Stimulated activated CD8-positive, alpha-beta memory T cell treated with anti-CD3 and anti-CD28 coated beads, Interleukin-2, amount 100 ng/mL, for 48 hours (primary cell): ENCODE data around the gene KCNF1.
"Not testable (repeated sequence)": the region's sequence is repeated elsewhere in the genome, so short reads cannot be mapped to it uniquely, and the experiment has no call there.

Experiments used
- DNase-seq, 2 donors: peaks; one replicate each; pipeline ENCODE4 v3.0.0-alpha.2; 2020; ENCODE audit warnings: low read depth in 2 of 2

Gene KCNF1

DNA sequence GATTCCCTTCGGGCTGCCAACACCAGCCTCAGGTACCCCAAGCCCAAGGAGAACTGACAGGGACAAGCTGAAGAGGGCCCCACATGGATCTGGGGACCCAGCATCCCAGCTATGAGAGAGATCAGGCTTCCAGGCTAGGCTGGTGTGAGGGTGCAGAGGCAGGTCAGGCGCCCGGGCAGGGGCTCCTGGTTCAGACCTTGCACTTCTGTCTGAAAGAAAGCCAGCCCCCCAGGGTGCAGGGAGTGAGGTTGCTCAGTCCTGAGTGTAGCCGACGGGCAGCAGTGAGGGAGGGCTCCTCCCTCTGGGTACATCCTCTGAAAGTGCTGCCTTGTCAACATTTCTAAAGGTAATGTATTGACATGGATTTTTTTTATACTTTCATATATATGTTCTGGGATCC lies 33.1 kb downstream of the KCNF1 start:
- no peak for DNase-seq

DNA sequence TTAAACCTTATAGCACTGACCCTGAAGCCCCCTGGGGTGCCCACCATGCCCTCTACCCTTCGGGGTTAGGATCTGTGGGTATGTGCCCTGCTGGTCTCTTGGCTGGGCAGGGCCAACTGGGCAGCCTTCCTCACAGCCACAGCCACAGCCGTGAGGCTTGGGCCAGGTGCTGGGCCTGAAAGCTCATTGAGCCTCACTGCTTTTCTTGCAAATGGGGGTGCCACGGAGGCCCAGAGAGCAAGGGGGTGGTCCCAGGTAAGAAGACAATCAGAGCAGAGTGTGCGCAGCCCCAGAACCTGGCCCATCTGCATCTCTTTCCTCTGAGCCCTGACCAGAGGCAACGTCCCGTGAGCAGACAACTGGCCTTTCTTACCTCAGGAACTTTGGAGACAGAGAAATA lies 34.7 kb downstream of the KCNF1 start:
- no peak for DNase-seq

DNA sequence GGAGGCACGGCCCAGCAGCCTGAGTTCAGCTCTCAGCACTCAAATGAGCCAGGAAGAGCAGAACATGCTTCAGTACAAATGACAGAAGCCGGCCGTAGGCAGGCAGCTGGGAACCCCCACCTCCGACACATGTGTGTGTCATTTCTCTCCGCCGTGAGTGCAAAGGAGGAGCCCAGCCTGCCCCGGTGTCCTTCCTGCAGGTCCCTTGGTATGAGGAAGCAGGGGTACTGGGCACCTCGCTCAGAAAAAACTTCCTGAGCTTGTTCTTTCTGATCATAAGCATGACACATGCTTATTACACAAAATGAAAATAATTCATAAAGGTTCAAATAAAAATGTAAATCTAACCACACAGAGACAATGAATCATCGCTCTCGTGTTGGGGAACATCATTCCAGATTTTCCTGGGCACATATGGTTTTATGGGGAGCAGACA lies 35.3 kb downstream of the KCNF1 start:
- DNase-seq = no peak

DNA sequence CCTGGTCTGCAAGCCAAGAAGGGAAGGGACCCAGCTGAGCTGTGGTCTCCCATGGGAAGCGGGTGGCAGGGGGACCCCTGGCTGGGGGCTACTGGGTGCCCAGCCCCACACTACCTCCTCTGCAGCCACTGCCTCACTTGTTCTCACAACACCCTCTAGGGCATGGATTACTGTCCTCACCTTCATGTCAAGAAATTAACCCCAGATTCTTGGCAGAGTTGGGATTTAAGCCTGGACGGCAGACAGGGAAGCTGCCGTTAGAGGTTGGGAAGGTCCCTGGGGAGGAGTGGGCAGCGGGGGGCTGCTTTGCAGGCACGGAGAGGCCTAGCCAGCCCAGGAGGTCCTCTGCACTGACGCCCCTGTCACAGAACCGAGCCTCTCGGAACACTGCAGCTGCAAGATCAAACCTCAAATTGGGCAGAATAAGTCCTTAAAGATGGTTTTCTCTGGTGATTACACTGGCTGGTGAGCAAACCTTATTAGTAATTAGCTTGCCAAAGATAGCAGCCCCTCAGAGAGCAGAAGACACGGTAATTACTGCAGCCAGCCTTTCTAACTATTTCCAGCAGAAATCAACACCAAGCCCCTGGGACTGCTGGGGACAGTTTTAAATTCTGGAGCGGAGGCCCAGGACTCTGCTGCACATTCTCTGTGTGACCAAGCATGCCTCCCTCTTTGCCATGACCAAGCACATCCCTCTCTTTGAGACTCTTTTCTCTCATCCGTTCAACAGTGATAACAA lies 35.9 kb downstream of the KCNF1 start:
- no peak for DNase-seq

DNA sequence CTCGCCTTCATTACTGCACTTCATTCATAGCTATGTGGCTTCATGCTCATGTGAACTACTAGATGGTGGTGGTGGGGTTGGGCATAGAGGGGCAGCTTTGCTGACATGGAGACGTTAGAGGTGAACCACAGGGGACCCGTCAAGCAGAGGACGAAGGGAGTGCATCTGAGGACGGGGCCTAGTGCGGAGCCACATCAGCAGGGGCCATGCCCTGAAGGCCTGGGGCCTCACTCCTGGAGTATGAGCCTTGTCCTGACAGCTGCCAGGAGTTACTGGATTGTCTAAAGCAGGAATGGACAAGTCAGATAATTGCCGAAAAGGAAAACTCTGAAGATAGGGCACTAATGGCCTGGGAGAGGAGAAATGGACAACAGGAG lies 36.4 kb downstream of the KCNF1 start:
- no peak for DNase-seq

DNA sequence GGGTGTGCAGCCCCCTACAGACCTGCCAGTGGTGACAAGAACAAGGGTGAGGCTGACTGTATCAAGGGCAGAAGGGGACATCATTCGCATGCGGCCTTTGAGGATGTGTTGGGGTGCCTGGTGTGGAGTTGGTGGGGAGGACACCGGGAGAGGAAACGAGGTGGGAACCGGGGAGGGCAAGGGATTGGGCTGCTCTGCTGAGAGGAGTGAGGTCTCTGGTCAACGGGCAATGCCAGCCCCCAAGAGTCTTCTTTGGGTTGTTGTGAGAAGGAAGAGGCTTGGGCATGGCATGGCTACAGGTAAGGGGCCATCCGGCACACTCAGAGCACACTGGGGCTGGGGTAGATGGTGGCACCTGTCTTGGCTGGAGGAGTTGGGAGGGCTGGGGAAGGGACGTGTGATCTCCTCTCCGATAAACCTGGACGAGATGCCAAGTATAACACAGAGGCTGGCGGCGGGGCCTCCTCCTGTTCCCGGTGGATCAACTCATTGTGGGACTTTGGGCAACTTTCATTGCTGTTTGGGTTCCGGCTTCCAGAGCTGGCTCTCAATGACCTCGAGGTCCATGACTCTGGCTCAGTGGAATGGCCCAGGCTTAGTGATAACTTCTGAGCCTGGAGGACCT lies 37.0 kb downstream of the KCNF1 start:
- DNase-seq = no peak

DNA sequence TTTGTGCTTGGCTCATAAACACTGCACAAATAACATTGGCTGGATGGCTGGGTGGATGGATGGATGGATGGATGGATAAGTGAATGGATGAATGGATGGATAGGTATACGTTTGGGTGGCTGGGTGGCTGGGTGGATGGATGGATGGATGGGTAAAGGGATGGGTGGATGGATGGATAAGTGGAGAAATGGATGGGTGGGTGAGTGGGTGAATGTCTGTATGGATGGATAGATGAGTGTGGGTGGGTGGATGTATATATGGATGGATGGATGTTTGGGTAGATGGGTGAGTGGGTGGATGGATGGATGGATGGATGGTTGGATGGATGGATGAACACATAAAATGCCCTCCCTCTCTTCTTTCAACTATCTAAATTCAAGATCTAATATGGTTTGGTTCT lies 38.1 kb downstream of the KCNF1 start:
- no peak for DNase-seq

DNA sequence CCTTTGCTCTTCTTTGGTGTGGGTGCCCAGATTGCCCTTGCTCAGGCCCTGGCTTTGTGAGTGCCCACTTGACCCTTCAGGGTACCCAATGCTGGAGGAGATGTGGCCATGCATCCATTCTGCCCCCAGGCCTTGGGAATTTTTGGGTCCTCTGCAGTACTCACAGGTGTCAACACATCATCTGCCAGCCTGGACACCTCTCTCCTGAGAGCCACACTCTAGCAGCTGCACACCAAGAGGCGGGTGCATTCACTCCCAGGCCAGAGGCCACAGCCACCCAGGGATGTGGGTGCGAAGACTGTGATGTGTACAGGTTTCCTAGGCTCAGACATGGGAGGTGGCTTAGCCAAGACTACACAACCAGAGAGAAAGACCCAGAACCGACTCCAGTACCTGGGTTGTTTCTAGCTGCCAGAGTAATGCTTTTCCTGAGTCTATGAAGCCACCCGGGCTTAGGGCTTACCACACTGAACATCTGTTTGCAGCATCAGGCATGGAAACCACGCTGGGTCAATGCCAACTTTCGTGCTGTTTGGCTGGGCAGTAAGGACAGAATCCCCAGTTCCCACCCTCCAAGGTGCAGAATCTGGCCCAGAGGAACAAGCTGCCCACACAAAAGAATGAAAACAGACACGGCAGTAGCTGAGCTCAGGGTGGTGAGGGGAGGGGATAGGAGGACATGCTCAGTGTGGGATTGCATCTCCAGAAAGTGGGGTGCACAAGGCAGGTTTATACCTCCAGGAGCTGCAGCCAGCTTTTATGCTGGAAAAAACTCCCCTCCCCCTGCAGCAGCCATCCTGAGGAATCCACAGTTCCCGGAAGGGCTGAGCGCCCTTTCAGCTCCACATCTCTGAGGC lies 40.1 kb downstream of the KCNF1 start:
- no peak for DNase-seq

DNA sequence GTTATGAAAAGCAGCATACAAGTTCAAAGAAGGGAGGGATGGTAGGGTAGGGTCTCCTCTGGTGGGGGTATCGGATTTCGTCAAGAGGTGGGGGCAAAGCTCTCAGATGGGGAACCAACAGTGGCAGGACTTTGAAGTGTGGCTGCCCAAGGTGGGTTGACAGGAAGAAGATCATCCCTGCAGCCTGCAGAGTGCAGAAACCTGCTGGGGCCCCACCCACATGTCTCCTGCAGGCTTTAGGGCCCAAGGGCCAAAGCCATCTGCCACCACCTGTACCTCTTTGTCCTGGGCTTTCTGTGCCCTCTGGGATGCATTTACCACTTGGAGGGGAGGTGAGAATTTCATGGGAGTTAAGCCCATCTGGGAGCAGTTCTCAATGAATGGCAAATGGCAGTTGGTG lies 42.7 kb downstream of the KCNF1 start:
- DNase-seq = no peak

DNA sequence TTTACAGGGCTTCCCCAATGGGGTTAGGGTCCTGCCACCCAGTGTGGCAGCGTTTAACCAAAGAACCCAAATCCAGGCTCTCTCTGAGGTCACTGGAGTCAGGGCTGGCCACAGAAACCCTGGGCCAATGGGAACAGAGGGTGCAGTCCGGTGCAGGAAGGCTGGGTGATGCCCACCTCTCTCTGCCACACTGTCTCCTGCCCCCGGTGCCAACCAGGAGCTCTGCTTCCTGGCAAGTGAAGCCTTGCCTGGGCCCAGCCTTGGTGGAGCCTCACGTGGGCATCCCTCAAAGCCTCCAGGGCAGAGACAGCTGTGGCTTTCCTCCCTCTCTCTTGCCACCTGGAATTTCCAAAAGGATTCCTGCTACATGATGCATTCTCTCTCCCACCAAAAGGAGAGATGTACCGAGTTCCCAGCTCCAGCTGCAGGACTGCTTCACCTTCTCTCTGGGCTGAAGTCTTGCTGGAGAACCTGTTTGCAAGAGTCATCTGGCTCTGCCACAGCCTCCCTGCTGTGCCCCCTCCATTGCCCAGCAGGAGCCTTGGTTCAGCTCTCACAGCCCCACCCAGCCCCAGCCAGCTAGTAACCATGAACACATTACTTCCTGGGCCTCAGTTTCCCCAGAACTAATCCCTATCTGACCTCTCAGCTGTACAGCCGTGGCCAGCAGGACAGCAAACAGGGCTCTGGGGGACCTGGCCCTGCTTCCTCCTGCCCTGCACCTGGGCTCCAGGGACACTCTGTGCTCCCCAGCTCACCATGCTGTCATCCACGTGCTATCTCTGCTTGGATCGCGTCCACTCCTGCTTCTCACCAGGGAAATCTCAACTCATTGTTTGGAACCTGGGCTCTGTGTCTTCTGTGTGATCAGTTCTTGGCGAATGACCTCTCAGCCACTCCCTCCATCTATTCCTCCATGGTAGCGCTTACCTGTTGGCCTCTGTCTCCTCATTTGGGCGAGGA lies 43.4 kb downstream of the KCNF1 start:
- no peak for DNase-seq

DNA sequence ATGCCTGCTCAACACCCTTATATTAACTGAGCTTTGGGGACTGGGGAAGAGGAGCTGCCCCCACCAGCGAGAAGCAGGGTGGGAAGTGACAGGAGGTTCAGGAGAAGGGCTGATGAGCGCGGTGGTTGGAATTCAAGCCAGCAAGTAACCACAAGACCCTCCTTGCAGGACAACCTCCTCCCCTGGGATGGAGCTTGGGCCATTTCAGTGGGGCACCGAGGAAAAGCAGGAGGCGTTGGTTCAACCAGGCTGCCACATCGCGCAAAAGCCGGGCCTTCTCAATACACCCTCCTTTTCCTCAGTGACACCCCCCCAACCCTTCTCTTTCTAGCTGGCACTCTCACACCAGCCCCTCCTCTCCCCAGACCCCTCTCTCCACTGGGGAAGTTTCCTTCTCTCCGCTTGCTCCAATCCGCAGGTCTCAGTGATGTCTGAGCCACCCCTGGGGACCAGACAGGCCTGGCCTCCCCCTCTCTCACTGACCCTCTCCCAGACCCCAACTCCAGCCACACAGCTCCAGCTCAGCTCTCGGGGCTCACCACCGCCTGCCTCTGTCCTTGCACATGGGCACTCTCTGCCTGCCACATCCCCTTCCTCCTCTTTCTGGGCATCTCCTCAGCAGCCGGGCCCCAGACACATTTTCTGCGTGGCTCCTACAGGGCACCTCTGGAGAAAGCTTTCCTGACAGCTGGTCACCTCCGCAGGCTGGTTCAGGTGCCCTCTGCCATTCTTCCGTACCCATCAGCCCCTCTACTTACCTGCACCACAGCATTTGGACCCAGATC lies 44.5 kb downstream of the KCNF1 start:
- no peak for DNase-seq

DNA sequence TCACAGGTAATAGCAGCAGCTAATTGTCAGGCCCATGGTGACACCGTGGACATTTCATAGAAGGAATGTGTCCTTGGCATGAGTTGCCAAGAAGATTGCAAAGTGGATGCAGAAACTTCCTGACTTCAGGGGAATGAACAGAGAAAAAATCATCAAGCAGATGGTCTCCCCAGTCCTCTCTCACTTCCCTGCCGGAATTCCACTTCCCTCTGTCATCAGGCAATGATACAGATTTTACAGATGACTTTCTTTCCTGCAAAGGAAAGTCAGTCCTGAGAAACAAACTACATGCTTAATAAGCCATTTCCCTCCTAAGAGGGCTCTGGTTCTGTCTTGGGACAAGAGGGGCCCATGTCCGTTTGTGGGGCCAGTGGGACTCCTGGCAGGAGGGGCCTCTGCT lies 45.7 kb downstream of the KCNF1 start:
- DNase-seq = no peak

DNA sequence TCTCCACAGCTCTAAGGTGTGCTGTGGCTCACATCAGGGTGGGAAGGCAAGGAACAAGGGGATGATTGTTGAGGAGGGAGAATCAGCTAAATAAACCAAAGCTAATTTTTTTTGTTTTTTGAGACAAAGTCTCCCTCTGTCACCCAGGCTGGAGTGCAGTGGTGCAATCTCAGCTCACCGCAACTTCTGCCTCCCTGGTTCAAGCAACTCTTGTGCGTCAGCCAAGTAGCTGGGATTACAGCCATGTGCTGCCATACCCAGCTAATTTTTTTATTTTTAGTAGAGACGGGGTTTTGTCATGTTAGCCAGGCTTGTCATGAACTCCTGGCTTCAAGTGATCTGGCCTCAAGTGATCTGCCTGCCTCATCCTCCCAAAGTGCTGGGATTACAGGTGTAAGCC lies 46.7 kb downstream of the KCNF1 start:
- not testable (repeated sequence) for DNase-seq

DNA sequence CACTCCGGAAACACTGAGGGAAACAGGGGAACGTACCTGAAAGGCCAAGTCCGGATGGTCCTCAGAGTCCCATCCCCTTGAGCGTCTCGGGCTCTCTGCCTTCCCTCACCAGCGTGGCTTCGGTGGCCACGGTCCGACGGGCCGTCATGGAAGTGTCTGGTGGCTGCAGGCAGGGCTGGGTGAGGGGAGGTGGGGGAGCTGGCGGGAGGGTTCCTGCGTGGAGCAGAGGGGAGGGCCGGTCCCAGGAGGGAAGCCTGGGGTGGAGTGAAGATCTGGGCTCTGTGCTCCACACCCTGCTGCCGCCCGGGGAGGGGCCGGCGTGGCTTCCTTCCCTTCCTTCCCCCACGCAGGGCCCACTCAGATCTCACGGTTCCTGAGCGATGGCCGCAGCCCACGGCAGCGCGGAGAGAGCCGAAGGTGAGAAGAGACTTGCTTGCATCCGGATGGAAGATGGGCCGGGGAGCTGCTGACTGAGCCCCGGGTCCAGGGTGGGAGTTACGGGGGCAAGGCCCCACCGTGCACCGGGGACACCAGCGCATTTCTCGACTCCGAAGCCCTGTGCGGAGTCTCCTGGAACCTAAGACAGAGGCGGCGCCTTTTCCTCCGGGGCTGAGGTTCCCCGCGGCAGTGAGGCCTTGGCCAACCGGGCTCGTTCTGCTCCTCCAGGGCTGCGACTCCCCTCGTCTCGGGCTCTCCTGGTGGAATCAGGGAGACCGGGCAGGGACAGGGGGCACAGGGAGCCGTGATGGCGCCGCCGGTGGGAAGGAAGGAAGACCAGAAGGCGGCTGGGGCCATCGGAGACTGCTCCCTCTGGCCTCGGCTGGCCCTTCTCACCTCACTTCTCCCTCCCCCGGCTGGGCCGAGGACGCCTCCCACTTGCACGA lies 49.1 kb downstream of the KCNF1 start:
- no peak for DNase-seq

DNA sequence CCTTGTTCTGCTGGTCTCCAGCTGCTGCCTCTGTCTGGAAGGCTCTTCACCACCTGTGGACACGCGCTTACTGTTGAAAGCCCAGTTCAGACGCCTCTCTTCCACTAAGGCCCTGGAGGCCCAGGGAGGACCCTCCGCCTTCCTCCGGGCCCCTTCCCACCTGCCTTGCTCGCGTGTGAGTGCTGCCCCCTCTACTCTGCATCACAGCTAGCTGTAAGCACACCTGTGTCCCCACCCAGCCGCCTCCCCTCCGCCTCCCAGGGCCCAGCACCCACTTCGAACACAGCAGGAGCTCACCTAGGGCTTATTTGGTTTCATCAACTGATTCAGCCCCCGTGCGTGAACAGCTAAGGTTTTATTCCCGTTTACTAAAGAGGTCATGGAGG lies 49.7 kb downstream of the KCNF1 start:
- DNase-seq = no peak

DNA sequence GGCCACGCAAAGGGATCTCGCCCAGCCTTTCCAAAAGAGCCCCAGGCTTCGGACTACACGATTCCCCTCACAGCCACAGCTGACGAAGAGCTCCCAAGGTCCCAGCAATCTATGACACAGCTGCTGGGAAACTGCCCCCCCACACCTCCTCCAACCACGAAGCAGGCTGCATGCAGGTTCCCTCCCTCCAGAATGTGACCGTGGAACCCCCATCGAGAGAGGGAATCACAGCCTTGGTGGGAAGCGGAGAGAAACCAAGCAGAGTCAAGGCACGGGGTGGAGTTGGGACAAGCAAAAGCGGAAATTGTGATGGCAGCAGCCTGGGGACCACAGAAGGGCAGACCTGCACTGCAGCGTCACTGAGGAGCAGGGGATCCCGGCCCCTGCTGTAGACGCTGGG lies 50.3 kb downstream of the KCNF1 start:
- no peak for DNase-seq

DNA sequence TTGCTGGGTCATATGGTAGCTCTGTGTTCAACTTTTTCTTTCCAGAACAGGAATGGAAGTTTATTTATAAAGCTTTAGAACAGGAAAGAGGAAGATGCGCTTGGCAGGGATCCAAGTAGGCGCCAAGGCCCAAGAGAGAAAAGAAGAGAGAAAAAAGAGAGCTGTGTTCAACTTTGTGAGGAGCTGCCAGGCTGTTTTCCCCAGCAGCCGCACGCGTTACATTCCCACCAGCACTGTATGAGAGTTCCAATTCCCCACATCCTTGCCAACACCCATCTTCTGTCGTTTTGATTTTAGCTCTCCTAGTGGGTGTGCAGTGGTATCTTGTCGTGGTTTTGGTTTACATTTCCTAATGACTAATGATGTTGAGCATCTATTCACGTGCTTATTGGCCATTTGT lies 51.4 kb downstream of the KCNF1 start:
- no peak for DNase-seq
